ENCODE data around the gene AFAP1L2. TPM values are rescaled to one million over a fixed set of nuclear protein-coding genes. Genes with fewer than 3 reads are reported as not detected.

AFAP1L2 gene
- total RNA-seq, 1 experiment from 2014 or later, result 1.2 TPM

DNA sequence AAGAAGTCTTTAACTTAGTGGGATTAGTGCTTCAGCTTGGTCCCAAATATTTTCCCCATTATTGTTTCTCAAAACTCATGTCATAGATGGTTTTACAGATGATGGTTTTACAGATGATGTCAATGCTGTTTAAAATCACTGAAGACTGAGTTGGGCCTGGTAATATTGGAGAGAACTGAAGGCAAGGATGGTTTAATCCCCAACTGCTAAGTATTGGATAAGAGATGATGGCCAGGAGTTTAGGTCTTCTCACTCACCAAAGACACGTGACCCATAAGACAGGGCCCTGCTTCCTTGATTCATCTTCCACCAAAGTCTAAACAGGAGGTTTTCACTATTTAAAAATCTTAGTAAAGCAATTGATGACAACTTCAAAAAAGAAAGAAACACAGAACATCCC lies 108.9 kb downstream of the AFAP1L2 start:
- DNase-seq (ENCODE audit: low read depth), result no peak

DNA sequence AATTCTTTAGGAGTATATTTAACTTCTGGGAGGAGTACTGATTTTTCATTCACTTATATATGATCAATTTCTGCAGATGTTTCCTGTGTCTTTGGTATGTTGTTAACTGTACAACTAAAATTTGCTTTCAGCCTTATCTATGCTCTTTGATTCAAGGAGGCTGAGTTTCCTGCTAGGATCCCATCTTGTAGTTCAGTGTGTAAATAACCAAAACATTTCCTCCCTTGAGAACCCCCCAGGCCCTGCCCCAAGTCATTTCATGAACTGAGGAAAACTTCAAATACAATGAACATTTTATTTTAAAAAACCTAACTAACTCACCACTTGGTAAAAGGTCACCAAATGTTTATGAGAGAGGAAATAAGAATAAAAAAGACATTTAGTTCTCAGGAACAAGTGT lies 109.8 kb downstream of the AFAP1L2 start:
- no peak for DNase-seq (ENCODE audit: low read depth)

DNA sequence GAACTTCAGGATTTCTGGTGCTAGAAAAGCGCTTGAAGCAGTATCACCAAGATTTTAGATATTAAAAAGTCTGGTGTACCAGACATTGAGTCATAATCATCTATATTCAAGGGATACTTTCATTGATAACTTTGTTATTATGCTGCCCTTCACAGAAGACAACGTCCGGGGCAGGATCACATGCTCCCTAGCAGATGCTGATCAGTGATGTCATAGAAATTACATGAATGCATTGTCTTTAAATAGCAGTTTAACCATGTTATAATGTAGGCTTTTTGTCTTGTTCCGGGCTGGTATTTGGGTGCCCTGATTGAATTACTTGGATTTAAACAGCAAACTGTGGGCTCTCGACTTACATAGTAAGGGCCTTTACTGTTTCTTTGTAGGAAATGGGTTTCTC lies 111.2 kb downstream of the AFAP1L2 start:
- no peak for DNase-seq (ENCODE audit: low read depth)

DNA sequence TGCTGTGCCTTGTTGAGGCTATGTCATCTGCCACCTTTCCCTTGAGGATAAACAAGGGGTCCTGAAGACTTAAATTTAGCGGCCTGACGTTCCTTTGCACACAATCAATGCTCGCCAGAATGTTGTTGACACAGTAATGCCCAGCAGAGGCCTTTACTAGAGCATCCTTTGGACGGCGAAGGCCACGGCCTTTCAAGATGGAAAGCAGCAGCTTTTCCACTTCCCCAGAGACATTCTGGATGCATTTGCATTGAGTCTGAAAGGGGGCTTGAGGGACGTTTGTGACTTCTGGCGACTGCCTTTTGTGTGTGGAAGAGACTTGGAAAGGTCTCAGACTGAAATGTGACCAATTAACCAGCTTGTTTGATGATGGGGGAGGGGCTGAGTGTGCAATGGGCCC lies 112.8 kb downstream of the AFAP1L2 start:
- DNase-seq (ENCODE audit: low read depth), result no peak

DNA sequence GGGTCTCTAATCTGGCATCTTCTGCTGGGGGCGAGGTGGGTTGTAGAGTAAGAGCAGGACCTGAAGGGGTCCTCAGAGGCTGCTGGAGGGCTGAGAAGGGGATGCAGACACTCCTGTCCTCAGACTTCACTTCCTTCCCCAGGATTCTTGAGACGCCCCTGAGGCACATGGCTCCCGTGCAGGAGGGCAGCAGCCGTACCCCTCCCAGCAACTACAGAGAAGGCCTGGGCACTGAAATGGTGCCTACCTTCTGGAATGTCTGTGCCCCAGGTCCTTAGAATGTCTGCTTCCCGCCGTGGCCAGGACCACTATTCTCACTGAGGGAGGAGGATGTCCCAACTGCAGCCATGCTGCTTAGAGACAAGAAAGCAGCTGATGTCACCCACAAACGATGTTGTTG lies 113.2 kb downstream of the AFAP1L2 start:
- no peak for DNase-seq (ENCODE audit: low read depth)

DNA sequence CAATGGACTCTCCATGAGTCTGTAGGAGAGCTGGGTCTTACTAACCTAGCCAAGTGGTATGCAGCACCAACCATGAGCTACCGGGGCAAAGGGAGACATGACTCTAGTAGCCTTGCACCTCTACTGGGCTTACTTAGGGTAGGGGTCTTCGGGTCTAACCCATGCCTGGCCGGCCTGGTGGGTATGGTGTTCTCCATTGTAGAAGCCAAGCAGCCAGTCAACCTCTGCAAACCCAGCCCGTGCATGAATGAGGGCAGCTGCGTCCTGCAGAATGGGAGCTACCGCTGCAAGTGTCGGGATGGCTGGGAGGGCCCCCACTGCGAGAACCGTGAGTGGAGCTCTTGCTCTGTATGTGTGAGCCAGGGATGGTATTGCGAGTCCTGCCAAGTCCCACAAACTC lies 114.3 kb downstream of the AFAP1L2 start:
- DNase-seq (ENCODE audit: low read depth), result no peak

DNA sequence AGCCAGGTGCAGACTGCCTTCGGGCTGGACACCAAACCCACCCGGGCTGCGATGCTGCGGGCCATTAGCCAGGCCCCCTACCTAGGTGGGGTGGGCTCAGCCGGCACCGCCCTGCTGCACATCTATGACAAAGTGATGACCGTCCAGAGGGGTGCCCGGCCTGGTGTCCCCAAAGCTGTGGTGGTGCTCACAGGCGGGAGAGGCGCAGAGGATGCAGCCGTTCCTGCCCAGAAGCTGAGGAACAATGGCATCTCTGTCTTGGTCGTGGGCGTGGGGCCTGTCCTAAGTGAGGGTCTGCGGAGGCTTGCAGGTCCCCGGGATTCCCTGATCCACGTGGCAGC lies 115.2 kb downstream of the AFAP1L2 start:
- no peak for DNase-seq (ENCODE audit: low read depth)

DNA sequence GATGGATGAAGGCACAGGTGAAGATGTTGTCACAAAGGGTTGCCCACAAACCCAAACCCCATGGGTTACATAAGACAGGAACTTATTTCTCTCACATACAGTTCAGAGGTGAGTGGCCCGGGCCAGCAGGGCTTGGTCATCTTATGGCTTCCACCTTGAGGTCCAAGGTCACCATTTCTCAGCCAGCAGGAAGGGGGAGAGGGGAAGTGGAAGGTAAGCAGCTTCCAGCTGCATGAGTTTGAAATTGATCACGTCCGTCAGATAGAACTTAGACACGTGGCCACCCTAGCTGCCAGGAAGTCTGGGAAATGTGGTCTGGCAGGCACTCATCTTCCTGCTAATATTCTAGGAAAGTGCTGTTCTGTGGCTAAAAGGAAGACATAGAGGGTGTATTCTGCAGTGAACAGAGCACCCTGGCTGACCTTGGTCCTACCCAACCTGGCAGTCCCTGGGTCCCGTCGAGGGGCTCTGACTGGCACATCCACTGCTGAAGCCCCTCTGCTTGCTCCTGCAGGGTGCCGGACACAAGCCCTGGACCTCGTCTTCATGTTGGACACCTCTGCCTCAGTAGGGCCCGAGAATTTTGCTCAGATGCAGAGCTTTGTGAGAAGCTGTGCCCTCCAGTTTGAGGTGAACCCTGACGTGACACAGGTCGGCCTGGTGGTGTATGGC lies 115.7 kb downstream of the AFAP1L2 start:
- DNase-seq (ENCODE audit: low read depth), result no peak

DNA sequence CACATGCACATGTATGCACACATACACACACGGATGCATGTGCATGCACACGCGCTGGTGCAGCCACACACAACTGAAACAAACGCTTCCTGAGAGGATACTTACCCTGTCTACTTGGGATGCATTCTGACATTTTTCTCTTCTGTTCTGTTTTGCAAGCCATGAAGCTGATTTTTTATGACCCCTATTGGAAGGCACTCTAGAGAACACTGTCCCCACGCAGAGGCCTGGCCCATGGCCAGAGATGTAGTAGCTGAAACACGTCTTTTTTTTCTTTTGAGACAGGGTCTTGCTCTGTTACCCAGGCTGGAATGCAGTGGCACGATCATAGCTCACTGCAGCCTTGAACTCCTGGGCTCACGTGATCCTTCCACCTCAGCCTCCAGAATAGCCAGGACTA lies 117.4 kb downstream of the AFAP1L2 start:
- DNase-seq (ENCODE audit: low read depth), result no peak

DNA sequence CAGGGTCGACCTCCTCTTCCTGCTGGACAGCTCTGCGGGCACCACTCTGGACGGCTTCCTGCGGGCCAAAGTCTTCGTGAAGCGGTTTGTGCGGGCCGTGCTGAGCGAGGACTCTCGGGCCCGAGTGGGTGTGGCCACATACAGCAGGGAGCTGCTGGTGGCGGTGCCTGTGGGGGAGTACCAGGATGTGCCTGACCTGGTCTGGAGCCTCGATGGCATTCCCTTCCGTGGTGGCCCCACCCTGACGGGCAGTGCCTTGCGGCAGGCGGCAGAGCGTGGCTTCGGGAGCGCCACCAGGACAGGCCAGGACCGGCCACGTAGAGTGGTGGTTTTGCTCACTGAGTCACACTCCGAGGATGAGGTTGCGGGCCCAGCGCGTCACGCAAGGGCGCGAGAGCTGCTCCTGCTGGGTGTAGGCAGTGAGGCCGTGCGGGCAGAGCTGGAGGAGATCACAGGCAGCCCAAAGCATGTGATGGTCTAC lies 118.3 kb downstream of the AFAP1L2 start:
- no peak for DNase-seq (ENCODE audit: low read depth)

DNA sequence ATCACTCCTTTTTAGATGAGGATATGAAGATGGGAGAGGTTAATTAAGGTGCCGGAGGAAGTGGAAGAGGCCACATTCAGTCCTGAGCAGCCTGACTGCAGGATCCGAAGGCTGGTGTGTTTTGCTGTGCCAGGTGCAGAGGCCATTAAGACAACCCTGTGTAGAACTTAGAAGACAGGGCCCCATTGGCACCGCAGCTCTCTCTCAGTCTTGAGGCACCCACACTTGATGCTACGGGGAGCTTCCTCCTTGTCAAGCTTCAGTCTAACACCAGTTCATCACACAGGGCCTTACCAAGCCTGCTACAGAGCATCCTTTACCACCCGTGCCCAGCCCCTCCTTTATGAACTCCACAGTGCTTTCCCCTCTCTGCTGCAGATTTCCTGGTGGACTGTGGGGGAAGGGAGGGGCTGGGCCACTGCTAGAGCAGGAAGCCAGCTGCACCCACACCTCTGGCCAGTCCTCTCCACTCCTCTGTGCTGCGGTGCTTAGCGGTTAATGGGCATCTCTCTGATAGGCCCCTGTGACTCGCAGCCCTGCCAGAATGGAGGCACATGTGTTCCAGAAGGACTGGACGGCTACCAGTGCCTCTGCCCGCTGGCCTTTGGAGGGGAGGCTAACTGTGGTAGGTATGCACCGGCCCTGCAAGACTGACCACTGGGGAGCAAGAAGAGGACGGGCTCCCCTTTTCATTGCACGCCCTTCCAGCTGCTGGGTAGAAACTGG lies 119.8 kb downstream of the AFAP1L2 start:
- DNase-seq (ENCODE audit: low read depth), result no peak

DNA sequence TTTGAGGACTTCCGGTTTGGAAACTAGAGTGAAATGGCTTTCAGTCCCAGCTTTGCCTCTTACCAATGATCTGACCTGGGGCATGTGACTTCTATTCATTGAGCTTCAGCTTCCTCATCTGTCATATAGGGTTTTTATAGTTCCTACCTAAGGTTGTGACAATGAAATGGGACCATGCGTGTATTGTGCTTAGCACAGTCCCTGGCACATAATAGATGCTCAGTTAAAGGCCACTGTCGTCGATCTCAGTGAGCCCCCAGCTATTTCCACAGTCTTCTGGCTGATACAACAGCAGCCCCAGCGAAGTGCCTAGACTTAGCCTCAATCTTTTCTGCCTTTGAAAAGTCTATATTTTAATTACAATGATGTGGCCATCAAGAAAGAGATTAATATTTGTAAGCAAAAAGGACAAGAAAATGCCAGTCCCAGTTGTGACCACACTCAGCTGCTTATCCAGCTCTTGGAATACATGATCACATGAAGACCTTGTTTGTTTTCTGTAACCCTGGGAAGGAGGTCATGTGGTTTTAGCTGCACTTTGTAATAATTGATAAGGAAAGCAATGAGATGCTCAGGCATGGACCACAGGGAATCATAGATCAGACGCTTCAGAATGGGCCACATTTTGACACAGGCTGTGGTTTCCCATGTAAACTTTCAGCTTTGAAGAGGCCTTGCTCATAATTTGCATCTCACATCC lies 120.6 kb downstream of the AFAP1L2 start:
- no peak for DNase-seq (ENCODE audit: low read depth)

DNA sequence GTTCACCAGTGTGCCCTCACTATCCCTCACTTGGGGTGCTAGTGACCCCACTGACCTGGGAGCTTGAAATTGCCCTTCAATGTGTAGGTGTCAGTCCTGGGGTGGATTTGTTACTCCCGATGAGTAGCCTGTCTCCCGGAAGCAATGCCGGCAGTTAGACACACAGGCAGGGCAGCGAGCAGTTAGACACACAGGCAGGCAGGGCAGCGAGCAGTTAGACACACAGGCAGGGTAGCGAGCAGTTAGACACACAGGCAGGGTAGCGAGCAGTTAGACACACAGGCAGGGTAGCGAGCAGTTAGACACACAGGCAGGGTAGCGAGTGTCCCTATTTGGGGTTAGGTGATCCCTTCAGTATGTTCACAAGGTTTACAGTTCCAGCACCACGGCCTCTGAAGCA lies 121.2 kb downstream of the AFAP1L2 start:
- no peak for DNase-seq (ENCODE audit: low read depth)

DNA sequence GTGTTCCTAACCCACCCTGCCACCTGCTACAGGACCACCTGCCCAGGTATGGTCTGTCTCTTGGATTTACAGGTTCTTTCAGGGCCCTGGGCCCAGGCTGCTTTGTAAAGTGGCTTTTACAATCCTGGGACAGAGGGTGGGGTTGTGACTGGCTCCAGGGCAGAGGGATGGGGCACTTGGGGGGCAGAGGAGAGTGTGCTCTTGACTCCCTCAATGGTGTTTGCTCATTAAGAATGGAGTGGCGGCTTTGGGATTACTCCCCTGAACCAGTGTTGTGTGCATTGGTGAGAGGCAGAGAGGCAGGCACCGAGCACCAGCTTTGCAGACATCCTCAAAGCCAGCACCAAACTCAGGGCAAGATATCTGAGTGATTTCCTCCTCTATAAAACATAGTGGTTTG lies 121.8 kb downstream of the AFAP1L2 start:
- no peak for DNase-seq (ENCODE audit: low read depth)

DNA sequence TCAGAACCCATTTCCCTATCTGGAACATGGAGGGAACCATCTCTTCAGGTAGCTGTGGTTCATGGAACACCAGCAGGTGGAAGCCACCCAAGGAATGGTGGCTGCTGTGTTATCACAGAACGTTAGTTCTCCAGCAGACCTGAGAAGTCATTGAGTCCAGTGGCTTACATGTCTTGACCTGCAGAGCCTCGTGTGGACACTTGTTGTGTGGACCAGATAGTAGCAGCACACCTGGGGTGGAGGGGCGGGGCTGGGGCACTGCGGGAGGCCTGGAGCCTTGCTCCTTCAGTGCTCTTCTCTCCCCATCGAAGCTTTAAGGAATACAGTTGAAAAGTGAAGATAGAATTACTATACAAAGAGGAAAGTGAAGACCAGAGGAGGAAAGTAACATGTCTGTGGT lies 122.8 kb downstream of the AFAP1L2 start:
- DNase-seq (ENCODE audit: low read depth), result no peak

DNA sequence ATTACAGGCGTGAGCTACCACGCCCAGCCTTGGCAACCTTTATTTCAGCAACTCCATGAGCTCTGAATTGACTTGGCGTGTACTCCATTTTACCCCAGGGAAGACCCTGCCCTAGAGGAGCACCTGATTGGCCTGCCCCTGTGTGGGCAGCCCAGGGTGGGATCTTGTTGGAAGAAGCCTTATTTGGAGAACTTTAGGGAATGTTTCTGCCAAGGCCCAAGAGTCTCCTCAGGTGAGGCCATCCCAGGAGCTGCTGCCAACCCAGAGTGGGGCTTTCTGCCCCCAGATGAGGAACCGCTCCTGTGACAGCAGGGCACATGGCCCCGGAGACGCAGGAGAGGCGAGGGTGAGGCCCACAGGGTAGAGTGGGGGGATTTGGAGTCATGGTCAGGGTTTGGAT lies 123.3 kb downstream of the AFAP1L2 start:
- DNase-seq (ENCODE audit: low read depth), result no peak

DNA sequence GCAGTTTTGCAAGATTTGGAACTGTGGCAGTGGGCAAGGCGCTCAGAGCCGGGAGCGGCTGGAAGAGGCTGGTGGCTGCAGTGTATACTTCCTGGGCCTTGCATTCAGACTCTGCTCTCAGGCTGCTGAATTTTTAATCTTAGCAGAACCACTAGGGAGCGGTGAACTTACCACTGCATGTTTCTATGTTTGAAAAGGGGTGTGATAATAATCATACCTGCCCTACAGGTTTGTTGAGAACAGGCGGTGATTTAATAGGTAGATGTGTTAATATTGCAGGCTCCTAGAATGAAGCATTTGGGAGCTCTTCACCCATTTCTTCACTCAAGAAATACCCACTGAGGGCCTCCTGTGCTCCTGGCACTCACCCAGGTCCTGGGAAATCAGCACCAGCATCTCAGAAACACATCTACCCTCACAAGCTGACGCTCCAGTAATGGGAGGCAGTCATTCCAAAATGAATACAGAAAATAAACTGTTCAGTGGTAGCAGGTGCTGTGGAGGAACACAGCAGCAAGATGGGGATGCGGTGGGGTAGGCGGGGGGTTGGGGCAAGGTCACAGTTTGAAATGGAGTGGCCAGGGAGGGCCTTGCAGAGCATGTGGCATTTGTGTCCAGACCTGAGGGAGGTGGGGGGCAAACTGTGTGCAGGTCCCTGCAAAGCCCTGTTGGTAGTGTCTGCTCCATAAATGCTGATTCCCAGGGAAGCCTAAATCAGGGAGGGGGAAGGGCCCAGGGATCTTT lies 124.2 kb downstream of the AFAP1L2 start:
- no peak for DNase-seq (ENCODE audit: low read depth)

DNA sequence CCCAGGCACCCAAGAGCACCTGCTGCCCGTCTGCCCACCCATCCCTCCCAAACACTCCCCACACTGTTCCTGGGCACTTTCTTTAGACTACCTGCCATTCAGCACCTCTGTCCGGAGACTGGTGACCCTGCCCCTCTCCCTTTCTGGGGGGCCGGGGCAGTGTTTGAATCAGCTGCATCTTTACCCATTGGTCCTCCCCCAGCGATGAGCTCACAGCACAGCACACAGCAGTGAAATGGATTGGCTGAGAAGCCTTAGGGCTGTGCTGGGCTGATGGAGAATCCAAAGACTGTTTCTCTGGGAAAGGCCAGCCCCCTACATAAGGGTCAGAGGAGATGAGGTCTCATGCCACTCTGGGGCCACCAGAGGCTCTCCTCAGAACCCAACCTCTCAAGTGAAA lies 125.0 kb downstream of the AFAP1L2 start:
- no peak for DNase-seq (ENCODE audit: low read depth)

DNA sequence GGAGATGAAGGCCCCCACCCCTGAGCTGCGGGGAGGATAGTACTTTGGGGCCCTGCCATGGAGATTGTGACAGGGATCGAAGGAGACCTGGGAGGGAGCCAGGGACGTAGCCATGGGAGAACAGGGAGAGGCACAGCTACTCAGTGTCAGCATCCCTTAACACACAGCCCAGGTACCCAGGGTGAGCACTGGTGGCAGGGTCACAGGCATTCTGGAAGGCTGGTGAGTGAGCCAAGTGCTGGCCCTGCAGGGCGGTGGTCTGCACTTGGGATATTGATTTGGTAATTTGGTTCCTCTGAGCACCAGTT lies 125.5 kb downstream of the AFAP1L2 start:
- DNase-seq (ENCODE audit: low read depth), result no peak

DNA sequence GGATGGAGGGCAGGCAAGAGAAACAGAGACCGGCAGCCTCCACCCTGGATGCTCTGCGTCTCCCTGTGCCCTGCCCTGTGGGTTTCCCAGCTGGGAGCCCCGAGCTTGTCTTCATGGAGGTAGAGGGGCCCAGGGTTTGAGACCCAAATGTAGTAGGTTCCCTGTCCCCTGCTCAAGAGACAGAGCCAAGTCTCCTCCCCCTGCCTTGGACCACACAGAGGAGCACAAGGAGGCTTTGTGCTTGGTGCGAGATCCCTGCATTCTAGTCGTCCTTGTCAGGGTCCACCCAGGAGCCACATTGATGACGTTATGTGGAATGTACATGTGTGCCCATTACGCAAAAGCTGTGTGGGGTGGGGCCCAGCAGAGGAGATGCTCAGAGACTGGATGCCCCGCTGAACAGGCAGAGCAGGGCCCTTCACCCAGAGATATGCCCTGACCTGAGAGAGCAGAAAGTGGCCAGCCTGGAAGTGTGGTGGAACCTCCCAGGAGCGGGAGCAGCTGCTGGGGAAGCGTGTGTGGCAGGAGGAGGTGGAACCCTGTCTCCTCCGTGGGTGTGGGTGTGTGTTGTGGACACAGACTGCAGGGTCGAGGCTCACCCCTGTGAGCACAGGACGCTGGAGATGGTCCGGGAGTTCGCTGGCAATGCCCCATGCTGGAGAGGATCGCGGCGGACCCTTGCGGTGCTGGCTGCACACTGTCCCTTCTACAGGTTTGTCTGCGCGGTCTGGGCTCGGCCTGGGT lies 126.0 kb downstream of the AFAP1L2 start:
- no peak for DNase-seq (ENCODE audit: low read depth)

DNA sequence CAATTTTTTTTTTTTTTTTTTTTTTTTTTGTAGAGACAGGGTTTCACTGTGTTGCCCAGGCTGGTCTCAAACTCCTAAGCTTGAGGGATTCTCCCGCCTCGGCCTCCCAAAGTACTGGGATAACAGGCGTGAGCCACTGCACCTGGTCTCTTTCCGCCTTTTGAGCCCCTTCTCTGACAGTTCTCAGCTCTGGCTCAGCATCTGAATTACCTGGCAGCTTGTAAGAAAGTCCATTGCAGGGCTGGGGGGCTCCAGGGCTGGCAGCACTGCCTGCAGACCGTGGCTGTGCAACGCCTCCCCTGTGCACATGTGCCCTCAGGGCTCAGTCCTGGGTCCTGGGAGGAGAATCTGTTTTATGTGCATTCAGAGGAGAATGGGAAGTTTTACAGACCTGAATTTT lies 127.6 kb downstream of the AFAP1L2 start:
- DNase-seq (ENCODE audit: low read depth), result no peak
